LNCaP clone FGC (cell line): ENCODE measurements around the gene LAD1.
A peak's percentile ranks its signal among the peaks of the same experiment; 100 is the strongest.

Source experiments
- DNase-seq: peaks from one replicate; pipeline ENCODE4 v3.0.0-alpha.2; 2011; ENCODE audit warnings: low read depth
- H3K4me3 ChIP-seq: 2 replicates; pipeline ENCODE4 v1.5.1; 2011; ENCODE audit warnings: mild to moderate bottlenecking, low read depth, low read length, control low read depth
- CTCF ChIP-seq: IDR thresholded peaks from 2 replicates; pipeline ENCODE4 v1.5.1; 2012; ENCODE audit warnings: mild to moderate bottlenecking; ENCODE audit not compliant: control insufficient read depth, insufficient read depth; ENCODE audit errors: extremely low read depth

LAD1 gene

GRCh38 chr1:201403359-201403758 lies 4.2 kb upstream of the LAD1 start:
- no peak for DNase-seq
- no peak for TF ChIP-seq CTCF
- no peak overlapping the region for H3K4me3 ChIP-seq

GRCh38 chr1:201401700-201402099 lies 2.6 kb upstream of the LAD1 start:
- no peak overlapping the region for H3K4me3 ChIP-seq

GRCh38 chr1:201400852-201401230 lies 1.7 kb upstream of the LAD1 start:
- no peak for DNase-seq
- TF ChIP-seq CTCF: no peak
- no peak overlapping the region for H3K4me3 ChIP-seq

More at GRCh38 chr1:201401700-201402099, 2.6 kb upstream of the LAD1 start:
- DNase-seq: no peak
- no peak for TF ChIP-seq CTCF

- peak overlapping the region; percentile 93 for H3K4me3 ChIP-seq
- DNase-seq: no peak
- TF ChIP-seq CTCF: no peak
These were observed 1.2 kb upstream of the LAD1 start for GRCh38 chr1:201400212-201400851.

- no peak for TF ChIP-seq CTCF
- no peak for DNase-seq
- peak overlapping the region; percentile 93 for H3K4me3 ChIP-seq
These were observed 415 bp upstream of the LAD1 start for GRCh38 chr1:201399352-201400126.

GRCh38 chr1:201397675-201398074 lies 1.4 kb downstream of the LAD1 start:
- no peak for TF ChIP-seq CTCF
- no peak for DNase-seq
- peak overlapping the region; percentile 93 for H3K4me3 ChIP-seq
